HL-60/S4 treated with retinoic acid at 250 ng/mL for 4 days and 3 days (cell line): ENCODE data around the gene TAF3.

Source experiments
- in situ Hi-C: fragments of 300-500 bp; cut with MboI; formaldehyde crosslinking; loops from 2 replicates; pipeline ENCODE4 v1.7.0; 2022; ENCODE audit warnings: low sequenced_read_pairs

Gene TAF3

GRCh38 chr10:8043569-8044306, 225.4 kb downstream of the TAF3 start:
- in situ Hi-C loops = no loop called here

GRCh38 chr10:8044331-8044907, 226.1 kb downstream of the TAF3 start:
- in situ Hi-C loops = no loop called here

- in situ Hi-C loops = no loop called here
Measured at GRCh38 chr10:8044908-8045725, 226.8 kb downstream of the TAF3 start.

- in situ Hi-C loops = no loop called here
Measured at GRCh38 chr10:8045726-8046494, 227.6 kb downstream of the TAF3 start.

DNA sequence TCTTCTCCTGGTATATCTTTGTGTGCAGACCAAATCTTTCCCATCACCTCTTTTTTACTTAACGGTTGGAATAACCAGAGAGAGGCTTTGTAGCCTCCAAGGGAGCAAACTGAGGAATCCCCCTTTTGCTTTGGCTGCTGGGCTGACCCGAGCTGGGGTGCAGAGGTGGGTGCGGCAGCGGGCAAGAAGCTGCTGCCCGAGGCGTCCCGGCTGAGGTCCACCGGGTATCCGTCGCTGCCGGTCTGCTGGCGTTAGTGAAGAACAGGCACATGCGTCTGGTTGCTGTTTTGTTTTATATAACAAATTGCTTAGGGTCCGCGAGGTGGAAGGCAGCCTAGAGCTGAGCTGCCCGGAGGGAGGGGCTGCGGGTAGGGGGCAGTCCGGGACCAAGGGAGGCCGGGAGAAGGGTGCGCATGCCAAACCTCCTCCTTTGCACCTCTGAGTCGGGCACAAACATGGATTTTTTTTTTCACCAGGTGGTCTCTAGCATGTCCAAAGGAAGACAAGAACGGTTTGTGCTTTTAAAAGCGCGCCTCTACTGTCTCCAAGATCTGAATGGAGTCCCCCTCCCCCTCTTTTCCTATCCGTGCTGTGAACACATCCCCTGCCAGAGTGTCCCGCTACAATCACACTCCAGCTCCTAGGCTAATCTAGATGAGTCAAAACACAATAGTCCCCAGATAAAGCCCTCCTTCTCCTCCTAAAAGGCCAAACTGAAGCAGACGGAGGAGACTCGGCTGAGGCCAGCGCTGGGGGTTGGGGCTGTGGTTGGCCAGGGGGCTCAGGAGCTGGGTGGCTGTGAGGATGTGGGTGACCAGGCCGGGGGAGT, 229.4 kb downstream of the TAF3 start:
- in situ Hi-C loops = no loop called here

- in situ Hi-C loops = no loop called here
Measured at GRCh38 chr10:8048281-8049008, 230.1 kb downstream of the TAF3 start.

GRCh38 chr10:8049045-8049864, 230.9 kb downstream of the TAF3 start:
- in situ Hi-C loops = no loop called here

DNA sequence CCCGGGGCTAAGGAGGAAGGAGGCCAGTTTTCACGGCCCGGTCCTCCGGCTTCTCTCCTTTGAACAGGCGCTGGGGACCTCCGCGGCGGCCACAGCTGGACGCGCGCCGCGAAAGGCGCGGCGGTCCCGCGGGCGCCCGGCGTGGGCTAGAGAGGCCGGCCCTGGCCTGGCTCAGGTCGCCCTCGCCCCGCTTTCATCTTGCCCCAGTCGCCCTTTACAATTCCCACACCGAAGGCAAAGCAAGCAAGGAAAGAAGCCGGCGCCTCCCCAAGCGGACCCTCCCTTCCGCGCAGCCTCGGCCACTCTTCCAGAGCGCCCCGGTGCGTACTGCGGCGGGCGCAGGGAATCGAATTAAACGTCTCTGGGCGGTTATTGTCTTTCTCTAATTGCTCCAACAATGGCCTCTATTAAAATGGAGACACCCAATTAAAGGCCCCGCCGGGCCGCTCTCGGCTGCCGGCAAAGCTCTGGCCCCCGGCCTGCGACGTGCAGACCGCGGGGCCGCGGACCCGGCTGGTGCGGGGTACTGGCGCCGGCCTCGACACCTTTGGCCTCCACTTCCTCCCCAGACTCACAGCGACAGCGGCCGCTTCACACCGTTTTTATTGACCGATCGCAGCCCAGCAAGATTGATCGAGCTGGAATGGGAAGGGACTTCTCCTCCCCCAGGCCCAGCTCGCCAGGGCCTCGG, 231.7 kb downstream of the TAF3 start:
- in situ Hi-C loops = no loop called here

DNA sequence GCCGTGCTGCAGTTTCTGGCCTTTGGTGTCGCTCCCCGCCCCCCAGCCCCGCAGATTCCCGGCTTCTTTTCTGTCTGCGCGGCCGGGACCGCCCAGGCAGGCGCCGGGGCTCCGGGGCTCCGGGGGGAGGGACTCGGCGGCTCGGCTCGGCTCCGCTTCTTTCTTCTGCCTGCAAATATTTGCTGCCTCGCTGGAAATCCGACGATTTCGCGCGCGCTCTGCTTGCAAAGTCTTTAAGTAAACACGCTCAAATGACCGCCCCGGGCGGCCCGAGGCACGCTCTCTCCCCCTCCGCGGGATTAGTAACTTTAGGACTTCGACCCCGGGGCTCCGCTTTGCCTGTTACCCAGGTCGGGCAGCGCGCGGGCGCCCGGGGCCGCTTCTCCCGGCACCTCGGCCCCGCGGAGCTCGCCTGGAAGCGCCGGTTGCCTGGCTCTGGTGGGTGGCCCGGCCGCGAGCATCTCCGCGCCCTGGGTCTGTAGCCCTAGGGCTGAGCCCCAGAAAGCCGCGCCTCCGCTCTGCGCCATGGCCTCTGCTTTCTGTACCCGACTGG, 232.3 kb downstream of the TAF3 start:
- in situ Hi-C loops = no loop called here

GRCh38 chr10:8051109-8051821, 233.0 kb downstream of the TAF3 start:
- in situ Hi-C loops = no loop called here

GRCh38 chr10:8051851-8052257, 233.5 kb downstream of the TAF3 start:
- in situ Hi-C loops = no loop called here

DNA sequence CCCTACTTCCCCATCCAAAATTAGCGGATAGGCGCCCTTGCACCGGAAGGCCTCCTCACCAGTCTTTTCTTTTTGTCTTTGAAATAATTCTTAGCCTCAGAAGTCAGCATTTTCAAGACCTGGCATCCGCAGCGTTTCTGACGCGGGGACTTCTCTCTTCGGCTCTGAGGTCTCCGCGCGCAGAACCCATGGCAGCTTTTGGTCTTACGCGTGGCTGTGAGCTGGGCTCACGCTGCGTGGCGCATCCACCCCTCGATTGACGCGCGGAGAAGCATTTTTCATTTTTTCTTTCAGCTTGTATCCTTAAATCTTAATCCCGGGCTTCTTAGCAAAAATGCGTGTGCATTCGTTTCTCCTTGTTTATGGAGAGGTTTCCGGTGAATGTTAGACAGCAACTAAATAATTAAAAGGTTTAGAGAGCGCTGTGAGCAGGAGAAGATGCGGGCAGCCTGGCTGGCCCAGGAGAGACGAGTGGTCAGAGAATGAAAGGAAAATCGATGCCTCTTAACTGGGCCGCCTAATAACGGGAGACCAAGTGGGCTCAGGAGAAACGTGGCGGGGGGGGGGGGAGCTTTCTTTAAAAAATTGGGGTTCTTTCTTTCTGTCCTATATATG, 234.1 kb downstream of the TAF3 start:
- in situ Hi-C loops = no loop called here

DNA sequence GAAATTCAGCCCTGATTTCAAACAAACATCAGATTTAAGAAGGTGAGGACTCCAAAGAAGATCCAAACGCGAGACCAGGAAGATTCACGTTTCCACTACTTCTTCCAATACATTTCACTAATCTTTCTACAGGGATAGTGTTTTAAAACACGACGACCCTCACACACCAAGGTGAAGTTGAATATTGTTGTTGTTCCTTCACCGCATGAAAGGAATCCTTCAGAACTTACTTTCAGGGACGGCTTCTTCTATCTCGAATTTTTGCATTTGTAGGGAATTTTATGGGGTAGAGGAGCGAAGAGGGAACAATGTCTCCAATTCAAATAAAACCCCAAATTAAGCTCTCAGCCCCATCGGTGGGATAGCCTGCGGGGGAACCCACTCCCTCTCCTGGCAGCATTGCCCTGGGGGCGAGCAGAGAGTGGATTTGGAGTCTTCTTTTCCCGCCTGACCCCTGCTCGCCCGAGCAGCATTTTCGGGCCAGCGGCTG, 234.7 kb downstream of the TAF3 start:
- in situ Hi-C loops = no loop called here

- in situ Hi-C loops = no loop called here
Measured at GRCh38 chr10:8053446-8054243, 235.3 kb downstream of the TAF3 start.

- in situ Hi-C loops = no loop called here
Measured at GRCh38 chr10:8054244-8054493, 235.9 kb downstream of the TAF3 start.
